ENCODE data around the gene GLIPR2.

- TF ChIP-seq CTCF (IDR thresholded peaks at IDR 0.05 in 8 of 11, conservative IDR thresholded peaks at IDR 0.05 in 3 of 11) (no peak), POLR2A (IDR thresholded peaks at IDR 0.05) (no peak), POLR2AphosphoS5 (IDR thresholded peaks at IDR 0.05) (no peak)
These were observed 36.0 kb upstream of the GLIPR2 start for GRCh38 chr9:36100532-36100931.
